ENCODE measurements around the gene NEURL1B.

NEURL1B gene

DNA sequence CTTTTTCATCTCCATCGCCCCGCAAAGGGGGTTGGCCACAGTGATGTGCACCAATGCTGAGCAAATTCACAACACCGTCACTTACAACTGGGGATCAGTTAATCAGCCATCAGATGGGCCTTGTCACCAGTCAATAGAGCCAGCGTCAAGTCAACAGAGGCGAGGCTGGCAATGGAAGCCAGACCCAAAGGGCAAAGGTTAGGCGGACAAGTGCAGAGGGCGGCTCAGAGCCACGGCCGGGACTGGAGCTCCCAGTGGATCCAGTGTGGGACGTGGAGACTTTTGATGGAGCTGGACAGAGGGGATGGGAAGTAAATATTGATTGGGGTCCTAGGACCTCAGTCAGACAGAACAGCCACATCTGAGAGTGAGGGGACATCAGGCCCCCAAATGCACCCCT lies 84.2 kb downstream of the NEURL1B start:
- H3K27ac ChIP-seq, result no peak overlapping the region
- TF ChIP-seq, protein P1, sequence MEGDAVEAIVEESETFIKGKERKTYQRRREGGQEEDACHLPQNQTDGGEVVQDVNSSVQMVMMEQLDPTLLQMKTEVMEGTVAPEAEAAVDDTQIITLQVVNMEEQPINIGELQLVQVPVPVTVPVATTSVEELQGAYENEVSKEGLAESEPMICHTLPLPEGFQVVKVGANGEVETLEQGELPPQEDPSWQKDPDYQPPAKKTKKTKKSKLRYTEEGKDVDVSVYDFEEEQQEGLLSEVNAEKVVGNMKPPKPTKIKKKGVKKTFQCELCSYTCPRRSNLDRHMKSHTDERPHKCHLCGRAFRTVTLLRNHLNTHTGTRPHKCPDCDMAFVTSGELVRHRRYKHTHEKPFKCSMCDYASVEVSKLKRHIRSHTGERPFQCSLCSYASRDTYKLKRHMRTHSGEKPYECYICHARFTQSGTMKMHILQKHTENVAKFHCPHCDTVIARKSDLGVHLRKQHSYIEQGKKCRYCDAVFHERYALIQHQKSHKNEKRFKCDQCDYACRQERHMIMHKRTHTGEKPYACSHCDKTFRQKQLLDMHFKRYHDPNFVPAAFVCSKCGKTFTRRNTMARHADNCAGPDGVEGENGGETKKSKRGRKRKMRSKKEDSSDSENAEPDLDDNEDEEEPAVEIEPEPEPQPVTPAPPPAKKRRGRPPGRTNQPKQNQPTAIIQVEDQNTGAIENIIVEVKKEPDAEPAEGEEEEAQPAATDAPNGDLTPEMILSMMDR (conservative IDR thresholded peaks at IDR 0.05), result no peak
- no peak for TF ChIP-seq ZFX (IDR thresholded peaks at IDR 0.05)

DNA sequence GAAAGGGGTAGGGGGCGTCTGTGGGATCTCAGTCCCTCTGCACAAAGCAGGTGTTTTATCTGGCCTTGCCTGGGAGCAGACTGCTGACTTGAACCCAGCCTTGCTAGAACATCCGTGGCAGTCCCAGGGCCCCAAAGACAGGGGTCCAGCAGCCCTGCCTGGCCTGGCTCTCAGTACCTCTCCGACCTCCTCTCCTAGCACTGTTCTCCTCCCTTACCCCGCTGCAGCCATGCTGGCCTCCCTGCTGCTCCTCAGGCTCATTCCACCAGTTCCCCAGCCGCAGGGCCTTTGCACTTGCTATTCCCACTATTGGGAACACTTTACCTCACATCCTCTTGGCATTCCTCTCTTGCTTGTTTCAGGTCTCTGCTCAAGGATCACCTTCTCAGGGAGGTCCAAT lies 84.7 kb downstream of the NEURL1B start:
- H3K27ac ChIP-seq, result no peak overlapping the region
- no peak for TF ChIP-seq ZFX (IDR thresholded peaks at IDR 0.05)
- TF ChIP-seq, protein P1 (conservative IDR thresholded peaks at IDR 0.05), result no peak

DNA sequence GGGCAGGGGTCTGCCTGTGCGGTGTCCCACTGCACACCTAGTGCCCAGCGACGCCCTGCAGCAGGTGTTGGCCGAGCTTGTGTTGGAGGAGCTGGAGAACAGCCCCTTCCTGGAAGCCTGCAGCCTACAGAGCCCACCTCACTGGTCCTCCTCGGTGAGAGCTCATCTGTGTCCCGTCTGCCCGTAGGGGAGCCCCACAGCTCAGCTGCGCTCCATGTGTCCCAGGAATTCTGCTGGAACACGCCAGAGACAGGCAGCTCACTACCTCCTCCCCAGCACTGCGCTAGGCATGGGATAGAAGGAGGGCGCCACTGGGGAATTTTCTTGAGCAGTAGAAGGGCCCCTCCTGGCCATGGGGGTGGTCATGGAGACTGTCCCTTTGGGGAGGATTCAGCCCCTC lies 85.9 kb downstream of the NEURL1B start:
- TF ChIP-seq, protein P1 (conservative IDR thresholded peaks at IDR 0.05), result no peak
- no peak for TF ChIP-seq ZFX (IDR thresholded peaks at IDR 0.05)
- no peak overlapping the region for H3K27ac ChIP-seq

DNA sequence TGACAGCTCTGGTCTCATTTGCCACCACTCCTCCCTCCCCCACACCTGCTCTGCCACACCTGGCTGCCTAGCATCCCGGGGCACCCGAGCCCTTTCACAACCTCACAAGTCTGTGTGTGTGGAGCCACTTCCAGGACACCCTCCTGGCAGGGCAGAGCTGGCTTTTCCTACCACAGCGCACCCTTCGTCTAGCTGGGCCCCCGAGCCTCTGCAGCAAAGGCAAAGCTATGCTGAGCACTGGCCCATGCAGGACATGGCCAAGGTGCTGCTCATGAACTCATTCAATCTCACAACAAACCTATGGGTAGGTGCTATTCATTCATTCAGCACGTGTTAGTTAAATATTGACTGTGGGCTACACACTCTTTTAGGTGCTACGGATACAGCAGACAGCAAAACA lies 86.5 kb downstream of the NEURL1B start:
- H3K27ac ChIP-seq, result no peak overlapping the region

DNA sequence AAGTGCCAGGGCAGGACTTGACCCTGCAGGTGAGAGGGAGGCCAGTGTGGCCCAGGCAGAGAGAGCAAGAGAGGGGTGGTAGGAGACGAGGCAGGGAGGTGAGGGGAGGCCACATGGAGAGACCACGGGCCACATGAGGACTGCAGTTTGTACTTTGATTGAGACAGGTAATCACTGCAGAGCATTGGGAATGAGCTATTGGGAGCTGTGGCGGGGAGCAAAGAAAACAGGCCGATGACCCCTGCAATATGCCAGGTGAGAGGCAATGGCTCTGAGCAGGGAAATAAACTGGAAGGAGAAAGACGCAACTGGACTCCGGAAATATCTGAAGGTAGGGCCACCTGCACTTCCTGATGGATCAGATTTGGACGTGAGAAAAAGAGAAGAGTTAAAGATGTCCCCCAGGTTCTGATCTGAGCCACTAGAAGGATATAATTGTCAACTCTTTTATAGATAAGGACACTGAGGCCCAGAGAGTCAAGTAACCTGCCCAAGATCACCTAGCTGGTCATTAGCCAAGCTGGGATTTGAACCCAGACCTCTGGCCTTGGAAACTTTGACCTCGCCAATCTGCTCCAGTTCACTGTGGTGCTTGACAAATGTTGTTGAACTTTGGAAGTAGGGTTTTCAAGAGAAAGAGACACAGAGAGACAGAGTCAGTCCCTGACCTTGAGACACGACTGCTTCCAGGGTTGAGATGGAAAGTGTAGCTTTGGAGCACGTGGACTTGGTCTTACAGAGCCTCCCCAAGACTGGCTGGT lies 87.6 kb downstream of the NEURL1B start:
- H3K27ac ChIP-seq, result no peak overlapping the region
- no peak for TF ChIP-seq ZFX (IDR thresholded peaks at IDR 0.05)
- TF ChIP-seq, protein P1 (conservative IDR thresholded peaks at IDR 0.05), result no peak

More for the DNA sequence above, 86.5 kb downstream of the NEURL1B start:
- TF ChIP-seq, protein P1 (conservative IDR thresholded peaks at IDR 0.05), result no peak
- TF ChIP-seq ZFX (IDR thresholded peaks at IDR 0.05), result no peak

DNA sequence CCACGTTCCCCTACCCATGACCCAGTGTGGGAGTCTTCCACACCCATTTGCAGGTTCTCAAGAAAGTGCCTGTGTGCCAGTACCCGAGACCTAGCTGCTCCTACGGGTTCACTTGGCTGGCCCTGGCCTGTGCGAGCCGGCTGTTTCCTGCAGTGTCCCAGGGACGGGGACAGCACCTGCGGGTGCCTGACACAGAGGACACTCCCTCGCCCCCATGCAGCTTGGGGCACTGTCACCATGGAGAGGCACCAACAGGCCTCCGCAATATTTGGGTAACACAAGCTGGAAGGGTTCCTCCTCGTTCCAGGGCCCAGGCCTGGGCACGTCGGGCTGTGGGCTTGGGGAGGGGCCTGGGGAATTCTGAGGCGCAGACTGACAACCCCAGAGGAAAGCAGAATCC lies 88.5 kb downstream of the NEURL1B start:
- TF ChIP-seq ZFX (IDR thresholded peaks at IDR 0.05), result no peak
- TF ChIP-seq, protein P1 (conservative IDR thresholded peaks at IDR 0.05), result no peak
- H3K27ac ChIP-seq, result no peak overlapping the region

DNA sequence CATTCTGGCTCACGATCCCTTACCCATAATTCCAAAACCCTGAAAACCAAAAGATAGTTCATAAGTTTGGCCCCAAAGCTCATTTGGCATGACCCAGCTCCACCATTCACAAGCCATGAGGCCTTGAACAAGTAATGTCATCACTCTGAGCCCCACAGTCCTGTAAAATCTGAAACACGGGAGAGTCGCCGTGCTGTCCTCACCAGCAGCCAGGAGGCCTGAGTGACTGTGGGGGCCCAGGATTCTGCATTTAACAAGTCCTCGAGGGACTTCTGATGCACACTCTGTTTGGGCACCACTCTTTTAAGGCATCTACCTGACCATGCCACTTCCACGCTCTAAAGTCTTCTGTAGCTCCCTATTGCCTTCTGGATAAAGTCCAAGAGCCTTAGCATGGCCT lies 89.2 kb downstream of the NEURL1B start:
- H3K27ac ChIP-seq, result no peak overlapping the region
- TF ChIP-seq, protein P1 (conservative IDR thresholded peaks at IDR 0.05), result no peak
- TF ChIP-seq ZFX (IDR thresholded peaks at IDR 0.05), result no peak
